H1 (cell line): ENCODE measurements around the gene DMRT1.

Experiments
- ASH2L ChIP-seq: fragments of 200-600, 300-600 bp; sonication (generic); IDR thresholded peaks from one replicate; pipeline ENCODE4 v1.7.1; 2017; ENCODE audit warnings: low read length
- CEBPB ChIP-seq: IDR thresholded peaks from 2 replicates; pipeline ENCODE4 v1.6.1; 2012; ENCODE audit warnings: low read depth, low read length
- CREB1 ChIP-seq: IDR thresholded peaks from 2 replicates; pipeline ENCODE4 v1.6.1; 2012; ENCODE audit warnings: inconsistent platforms
- TAF1 ChIP-seq: IDR thresholded peaks from 2 replicates; pipeline ENCODE4 v1.6.1; 2011; ENCODE audit warnings: mild to moderate bottlenecking, low read depth, low read length
- TF ChIP-seq, protein P1 (sequence below), 3 experiments: IDR thresholded peaks; 1 replicate in 2 of 3; 2 replicates in 1 of 3; pipeline versions ENCODE4 v1.5.1 to v1.6.1; 2011; ENCODE audit warnings: low read length in 3 of 3, mild to moderate bottlenecking in 3 of 3, inconsistent platforms in 2 of 3, low read depth in 1 of 3, moderate library complexity in 1 of 3; ENCODE audit not compliant: insufficient read depth in 1 of 3; ENCODE audit errors: control extremely low read depth in 1 of 3

DNA sequence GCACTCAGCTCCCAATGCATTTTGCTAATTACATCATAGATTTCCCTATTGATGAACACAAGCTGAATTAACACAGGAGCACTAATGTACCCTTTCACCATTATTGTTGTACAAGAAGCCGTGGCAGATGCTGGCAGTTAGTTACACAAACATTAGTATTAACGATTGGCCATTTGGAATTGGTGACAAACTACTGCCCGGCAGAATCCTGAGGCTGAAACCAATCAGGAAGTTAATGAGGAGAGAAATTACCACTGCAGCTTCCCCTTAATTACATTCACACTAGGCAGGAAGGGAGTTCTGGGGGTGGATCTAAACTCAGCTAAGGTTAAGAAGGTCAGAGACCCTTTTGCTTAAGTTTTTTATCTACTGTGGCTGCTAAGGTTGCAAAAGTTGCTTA, 125.4 kb downstream of the DMRT1 start:
- TF ChIP-seq CREB1 (no peak), TAF1 (no peak), CEBPB (no peak), ASH2L (no peak)
- TF ChIP-seq, protein P1, sequence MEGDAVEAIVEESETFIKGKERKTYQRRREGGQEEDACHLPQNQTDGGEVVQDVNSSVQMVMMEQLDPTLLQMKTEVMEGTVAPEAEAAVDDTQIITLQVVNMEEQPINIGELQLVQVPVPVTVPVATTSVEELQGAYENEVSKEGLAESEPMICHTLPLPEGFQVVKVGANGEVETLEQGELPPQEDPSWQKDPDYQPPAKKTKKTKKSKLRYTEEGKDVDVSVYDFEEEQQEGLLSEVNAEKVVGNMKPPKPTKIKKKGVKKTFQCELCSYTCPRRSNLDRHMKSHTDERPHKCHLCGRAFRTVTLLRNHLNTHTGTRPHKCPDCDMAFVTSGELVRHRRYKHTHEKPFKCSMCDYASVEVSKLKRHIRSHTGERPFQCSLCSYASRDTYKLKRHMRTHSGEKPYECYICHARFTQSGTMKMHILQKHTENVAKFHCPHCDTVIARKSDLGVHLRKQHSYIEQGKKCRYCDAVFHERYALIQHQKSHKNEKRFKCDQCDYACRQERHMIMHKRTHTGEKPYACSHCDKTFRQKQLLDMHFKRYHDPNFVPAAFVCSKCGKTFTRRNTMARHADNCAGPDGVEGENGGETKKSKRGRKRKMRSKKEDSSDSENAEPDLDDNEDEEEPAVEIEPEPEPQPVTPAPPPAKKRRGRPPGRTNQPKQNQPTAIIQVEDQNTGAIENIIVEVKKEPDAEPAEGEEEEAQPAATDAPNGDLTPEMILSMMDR (IDR thresholded peaks at IDR 0.05; ENCODE audit: control extremely low read depth in 1 of 3, insufficient read depth in 1 of 3, low read depth in 1 of 3, low read length in 3 of 3), result no peak
